Stimulated activated CD8-positive, alpha-beta memory T cell treated with anti-CD3 and anti-CD28 coated beads, Interleukin-15, amount 100 ng/mL, for 1 hour (primary cell): ENCODE results near the gene TCL1A.

Experiments
- DNase-seq: peaks from one replicate; pipeline ENCODE4 v3.0.0-alpha.2; 2020; ENCODE audit warnings: low read depth

The TCL1A gene

GRCh38 chr14:95705518-95705917 lies 8.4 kb downstream of the TCL1A start:
- DNase-seq = no peak

- no peak for DNase-seq
These were observed 10.1 kb downstream of the TCL1A start for GRCh38 chr14:95703805-95704204.

- no peak for DNase-seq
These were observed 10.6 kb downstream of the TCL1A start for GRCh38 chr14:95703341-95703740.

- DNase-seq = no peak
These were observed 12.1 kb downstream of the TCL1A start for GRCh38 chr14:95701846-95702221.

GRCh38 chr14:95700221-95700976 lies 13.5 kb downstream of the TCL1A start:
- DNase-seq = no peak

- DNase-seq = no peak
These were observed 14.5 kb downstream of the TCL1A start for GRCh38 chr14:95699412-95699811.

GRCh38 chr14:95698287-95698686 lies 15.6 kb downstream of the TCL1A start:
- DNase-seq = no peak

- DNase-seq = no peak
These were observed 16.2 kb downstream of the TCL1A start for GRCh38 chr14:95697764-95698163.

- DNase-seq = no peak
These were observed 17.2 kb downstream of the TCL1A start for GRCh38 chr14:95696741-95697140.

GRCh38 chr14:95695913-95696312 lies 18.0 kb downstream of the TCL1A start:
- no peak for DNase-seq

- DNase-seq = no peak
These were observed 18.9 kb downstream of the TCL1A start for GRCh38 chr14:95695051-95695450.

- no peak for DNase-seq
These were observed 21.8 kb downstream of the TCL1A start for GRCh38 chr14:95692109-95692508.

- DNase-seq = no peak
These were observed 22.3 kb downstream of the TCL1A start for GRCh38 chr14:95691591-95691990.

GRCh38 chr14:95690815-95691214 lies 23.1 kb downstream of the TCL1A start:
- DNase-seq = no peak

- DNase-seq = no peak
These were observed 24.5 kb downstream of the TCL1A start for GRCh38 chr14:95689441-95689840.

- DNase-seq = no peak
These were observed 27.0 kb downstream of the TCL1A start for GRCh38 chr14:95686935-95687334.

- DNase-seq = no peak
These were observed 27.7 kb downstream of the TCL1A start, which contains the start of gene TCL1B for GRCh38 chr14:95685978-95686922. TCL1B (plus strand) TSS chr14:95686426; CDS start chr14:95686468, 42 bp downstream.

- no peak for DNase-seq
These were observed 30.1 kb downstream of the TCL1A start for GRCh38 chr14:95683793-95684192.

- no peak for DNase-seq
These were observed 32.8 kb downstream of the TCL1A start for GRCh38 chr14:95681153-95681552.

GRCh38 chr14:95679998-95680735 lies 33.8 kb downstream of the TCL1A start:
- DNase-seq = no peak

- no peak for DNase-seq
These were observed 34.6 kb downstream of the TCL1A start for GRCh38 chr14:95679148-95679815.
